ENCODE results near the gene KCNAB1. TPM values are rescaled to one million over a fixed set of nuclear protein-coding genes. Genes with fewer than 3 reads are reported as not detected.

KCNAB1 gene
- total RNA-seq, 2 experiments from 2014 or later = not detected

DNA sequence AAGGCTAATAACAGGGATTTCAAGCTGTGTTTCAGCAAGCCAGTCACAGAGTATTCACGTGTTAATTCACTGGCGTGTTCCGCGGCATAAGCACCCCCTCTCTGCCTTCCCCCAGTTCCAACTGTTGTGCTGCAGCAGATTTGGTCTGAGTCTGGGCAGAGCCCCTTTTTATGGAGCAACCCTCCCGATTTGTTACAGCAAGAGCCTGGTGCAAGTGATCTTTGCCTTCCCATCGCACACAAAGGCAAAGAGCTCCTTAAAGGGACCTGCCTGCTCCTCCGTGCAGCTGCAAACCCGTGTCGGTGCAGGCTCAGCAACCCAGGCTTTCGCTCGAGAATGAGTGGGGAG lies 170.5 kb downstream of the KCNAB1 start:
- Mint-ChIP-seq H3K27me3 (peaks cover 65% of the 10 kb centered on the region), H3K4me1 (peaks cover 5% of the 10 kb centered on the region), H3K9me3 (no peaks in the 10 kb centered on the region), H3K4me3 (no peak overlapping the region), H3K27ac (no peak overlapping the region), H3K36me3 (ENCODE audit: low read depth) (no peaks in the 10 kb centered on the region)
- POLR2A ChIA-PET = no interaction called here
- CTCF ChIA-PET = no interaction called here
- DNase-seq = no peak

DNA sequence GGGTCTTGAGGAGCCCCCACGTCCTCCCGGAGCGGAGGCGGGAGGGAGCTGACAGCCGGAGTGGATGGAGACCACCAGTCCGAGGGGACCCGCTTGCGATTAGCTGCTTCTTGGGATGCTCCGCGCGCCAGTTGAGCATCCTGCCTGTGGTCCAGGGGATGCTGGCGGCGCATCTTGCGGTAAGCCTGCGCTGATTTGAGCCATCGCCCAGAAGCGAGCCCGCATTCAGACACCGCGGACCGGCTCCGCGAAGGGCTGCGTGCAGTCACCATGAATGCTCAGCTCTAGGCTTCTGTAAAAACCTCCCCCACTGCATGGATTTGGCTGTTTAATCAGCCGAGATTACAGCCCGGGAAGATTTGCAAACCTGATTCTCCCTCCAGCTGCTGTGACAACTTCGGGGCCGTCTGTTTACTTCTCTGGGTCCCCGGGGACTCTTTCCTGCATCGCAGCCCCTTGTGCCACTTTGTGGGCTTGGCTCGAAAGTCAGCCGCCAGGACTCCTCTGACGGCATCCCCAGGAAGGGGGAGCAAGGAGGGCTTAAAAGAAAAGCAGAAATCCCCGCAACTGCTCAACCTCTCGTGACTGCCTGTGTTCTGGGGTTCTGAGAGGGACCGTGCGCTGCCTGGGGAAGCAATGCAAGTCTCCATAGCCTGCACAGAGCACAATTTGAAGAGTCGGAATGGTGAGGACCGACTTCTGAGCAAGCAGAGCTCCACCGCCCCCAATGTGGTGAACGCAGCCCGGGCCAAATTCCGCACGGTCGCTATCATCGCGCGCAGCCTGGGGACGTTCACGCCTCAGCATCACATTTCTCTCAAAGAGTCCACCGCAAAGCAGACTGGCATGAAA lies 171.1 kb downstream of the KCNAB1 start:
- no peaks in the 10 kb centered on the region for H3K9me3 Mint-ChIP-seq
- peaks cover 65% of the 10 kb centered on the region for H3K27me3 Mint-ChIP-seq
- no peak overlapping the region for H3K27ac Mint-ChIP-seq
- ChIA-PET POLR2A (no interaction called here), CTCF (no interaction called here)
- peak; percentile 10 for DNase-seq
- H3K4me3 Mint-ChIP-seq = no peak overlapping the region
- H3K36me3 Mint-ChIP-seq (ENCODE audit: low read depth) = no peaks in the 10 kb centered on the region
- peaks cover 5% of the 10 kb centered on the region for H3K4me1 Mint-ChIP-seq

- Mint-ChIP-seq H3K27me3 (peaks cover 68% of the 10 kb centered on the region), H3K27ac (no peak overlapping the region), H3K36me3 (ENCODE audit: low read depth) (no peaks in the 10 kb centered on the region), H3K4me3 (no peak overlapping the region), H3K9me3 (no peaks in the 10 kb centered on the region), H3K4me1 (peaks cover 5% of the 10 kb centered on the region)
- CTCF ChIA-PET = interaction anchor here (0.7 kb wide), 1 partner anchor 11 kb away, joined by 3 read pairs; no protein-coding TSS in a partner anchor
- DNase-seq = no peak
- POLR2A ChIA-PET = no interaction called here
Measured at GRCh38 chr3:156293566-156293965, 173.2 kb downstream of the KCNAB1 start.

GRCh38 chr3:156297582-156297981 lies 177.2 kb downstream of the KCNAB1 start:
- H3K27me3 Mint-ChIP-seq = peaks cover 43% of the 10 kb centered on the region
- ChIA-PET CTCF (no interaction called here), POLR2A (no interaction called here)
- H3K4me3 Mint-ChIP-seq = no peak overlapping the region
- no peaks in the 10 kb centered on the region for H3K9me3 Mint-ChIP-seq
- H3K4me1 Mint-ChIP-seq = no peaks in the 10 kb centered on the region
- no peak overlapping the region for H3K27ac Mint-ChIP-seq
- H3K36me3 Mint-ChIP-seq (ENCODE audit: low read depth) = no peaks in the 10 kb centered on the region
- no peak for DNase-seq

- Mint-ChIP-seq H3K4me3 (no peak overlapping the region), H3K36me3 (ENCODE audit: low read depth) (no peaks in the 10 kb centered on the region), H3K9me3 (no peaks in the 10 kb centered on the region), H3K27me3 (peaks cover 42% of the 10 kb centered on the region), H3K27ac (no peak overlapping the region), H3K4me1 (no peaks in the 10 kb centered on the region)
- CTCF ChIA-PET = no interaction called here
- POLR2A ChIA-PET = no interaction called here
- DNase-seq = no peak
Measured at GRCh38 chr3:156298014-156298413, 177.6 kb downstream of the KCNAB1 start.

DNA sequence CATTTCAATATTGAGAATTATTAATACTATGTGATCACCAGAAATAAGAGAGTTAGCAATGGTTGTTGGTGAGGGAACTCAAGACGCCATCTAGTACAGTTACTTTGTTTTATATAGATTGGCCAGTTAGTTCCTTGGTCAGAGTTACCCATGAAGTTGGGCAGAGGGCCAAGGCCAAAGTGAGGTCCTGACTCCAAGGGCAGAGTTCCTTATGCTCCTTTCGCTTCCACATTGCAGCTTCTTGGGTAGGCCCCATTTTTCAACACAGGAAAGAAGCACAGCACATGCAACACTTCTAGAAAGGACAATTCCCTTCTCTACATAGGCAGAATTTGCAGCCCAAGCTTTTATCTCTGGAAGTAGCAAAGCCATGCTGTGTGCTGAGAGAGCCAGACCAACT lies 178.6 kb downstream of the KCNAB1 start:
- H3K9me3 Mint-ChIP-seq = no peaks in the 10 kb centered on the region
- H3K4me3 Mint-ChIP-seq = no peak overlapping the region
- no peak for DNase-seq
- H3K27me3 Mint-ChIP-seq = peaks cover 33% of the 10 kb centered on the region
- H3K36me3 Mint-ChIP-seq (ENCODE audit: low read depth) = no peaks in the 10 kb centered on the region
- H3K4me1 Mint-ChIP-seq = no peaks in the 10 kb centered on the region
- ChIA-PET CTCF (no interaction called here), POLR2A (no interaction called here)
- H3K27ac Mint-ChIP-seq = no peak overlapping the region

DNA sequence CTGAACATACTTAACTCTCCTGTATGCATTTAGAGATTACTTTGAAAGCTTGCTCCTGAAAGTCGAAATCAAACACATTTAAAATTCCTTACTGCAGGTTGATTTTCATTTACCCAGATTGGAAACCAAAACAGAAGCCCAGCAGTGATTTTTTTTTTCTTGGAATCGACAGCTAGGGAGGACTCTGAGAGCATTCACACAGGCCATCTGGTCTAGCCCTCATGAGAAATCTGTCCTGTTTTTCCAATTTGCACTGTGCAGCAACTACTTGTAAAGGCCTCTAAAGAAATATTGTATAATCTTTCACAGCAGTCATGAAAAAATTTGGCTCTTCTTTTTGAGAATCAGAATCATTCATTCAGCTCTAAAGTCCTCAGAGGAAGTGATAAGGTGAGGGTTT lies 179.2 kb downstream of the KCNAB1 start:
- POLR2A ChIA-PET = no interaction called here
- Mint-ChIP-seq H3K27me3 (peaks cover 30% of the 10 kb centered on the region), H3K36me3 (ENCODE audit: low read depth) (no peaks in the 10 kb centered on the region), H3K4me3 (no peak overlapping the region), H3K27ac (no peak overlapping the region), H3K4me1 (no peaks in the 10 kb centered on the region), H3K9me3 (no peaks in the 10 kb centered on the region)
- CTCF ChIA-PET = no interaction called here
- no peak for DNase-seq

- Mint-ChIP-seq H3K9me3 (no peaks in the 10 kb centered on the region), H3K36me3 (ENCODE audit: low read depth) (no peaks in the 10 kb centered on the region), H3K4me3 (no peak overlapping the region), H3K27ac (no peak overlapping the region), H3K27me3 (peaks cover 26% of the 10 kb centered on the region), H3K4me1 (no peaks in the 10 kb centered on the region)
- ChIA-PET POLR2A (interaction anchor here (0.6 kb wide), 2 partner anchors 28 to 568 kb away, joined by 3 read pairs; no protein-coding TSS in a partner anchor), CTCF (no interaction called here)
- no peak for DNase-seq
Measured at GRCh38 chr3:156300371-156300770, 180.0 kb downstream of the KCNAB1 start.

DNA sequence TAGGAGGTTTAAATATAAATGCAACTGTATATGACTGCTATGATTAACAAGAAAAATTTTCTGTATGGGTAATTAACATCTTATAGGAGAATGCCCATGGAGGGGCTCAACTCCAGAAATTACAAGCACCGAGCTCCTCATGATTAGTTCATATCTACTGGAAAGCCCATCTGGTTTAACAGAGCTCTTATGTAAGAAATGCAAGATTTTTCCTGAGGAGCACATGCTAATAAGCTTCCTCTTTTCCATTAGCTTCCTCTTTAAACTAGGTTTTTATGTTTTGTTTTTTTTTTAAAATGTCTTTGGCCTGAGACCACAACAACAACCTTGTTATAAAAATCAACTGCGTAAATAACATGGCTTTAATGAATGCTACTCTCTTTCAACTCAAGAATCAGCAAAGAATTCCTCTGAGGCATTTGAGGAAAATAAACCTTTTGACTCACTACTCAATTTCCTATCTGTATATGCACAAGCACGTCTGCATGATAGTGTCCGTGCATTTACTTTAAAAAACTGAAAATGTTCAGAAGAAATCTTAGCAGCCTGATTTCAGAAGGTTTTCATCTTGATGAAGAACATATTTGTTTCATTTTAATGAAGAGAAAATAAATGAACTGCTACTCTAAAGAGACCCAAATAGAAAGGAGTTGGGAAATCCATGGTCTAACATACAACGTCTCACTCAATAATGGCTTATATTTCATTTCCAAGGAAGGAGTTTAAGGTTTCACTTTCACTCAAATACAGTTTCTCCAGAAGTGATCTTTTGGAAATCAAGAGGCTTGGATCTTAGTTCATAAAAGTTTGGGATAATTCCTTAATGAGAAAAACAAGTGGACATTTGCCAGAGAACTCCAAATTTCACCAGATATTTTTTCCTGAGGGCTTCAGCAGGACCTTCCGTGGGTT lies 180.8 kb downstream of the KCNAB1 start:
- Mint-ChIP-seq H3K4me3 (no peak overlapping the region), H3K27ac (no peak overlapping the region), H3K9me3 (no peaks in the 10 kb centered on the region), H3K27me3 (peaks cover 25% of the 10 kb centered on the region), H3K36me3 (ENCODE audit: low read depth) (no peaks in the 10 kb centered on the region), H3K4me1 (no peaks in the 10 kb centered on the region)
- ChIA-PET POLR2A (interaction anchor here (0.6 kb wide), 1 partner anchor 27 kb away, joined by 3 read pairs; no protein-coding TSS in a partner anchor), CTCF (no interaction called here)
- DNase-seq = no peak

DNA sequence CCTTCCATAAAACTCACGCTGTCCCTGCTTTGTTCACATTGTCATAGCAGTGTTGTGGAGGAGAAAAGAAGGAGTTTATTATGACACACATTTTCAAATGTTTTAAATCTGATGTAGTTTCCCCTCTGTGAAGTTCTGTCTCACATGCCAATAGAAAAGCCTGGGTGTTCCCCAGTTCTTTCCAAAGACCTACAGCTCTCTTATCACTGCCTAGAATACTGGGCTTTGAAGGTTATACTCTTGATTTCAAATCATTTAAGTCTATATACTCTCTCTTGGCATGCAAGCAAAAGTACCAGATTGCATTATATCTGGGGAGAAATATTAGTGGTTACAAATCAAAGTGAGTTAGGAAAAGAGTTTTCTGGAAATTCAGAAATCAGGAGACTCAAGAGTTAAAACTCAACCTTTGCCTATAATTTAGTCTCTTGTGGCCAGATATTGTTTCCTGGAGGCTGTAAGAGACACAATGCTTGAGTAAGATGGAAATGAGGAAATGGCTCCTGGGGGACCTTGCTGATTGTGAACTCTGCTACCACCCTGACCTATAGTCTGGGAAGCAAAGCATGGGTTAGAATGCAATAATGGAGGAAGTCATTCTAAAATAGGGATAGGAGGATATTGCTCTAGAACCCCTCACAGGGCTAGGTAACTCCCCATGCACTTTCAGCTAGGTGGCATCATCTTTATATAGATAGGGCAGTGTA lies 182.8 kb downstream of the KCNAB1 start:
- no peak for DNase-seq
- no peaks in the 10 kb centered on the region for H3K4me1 Mint-ChIP-seq
- CTCF ChIA-PET = no interaction called here
- H3K4me3 Mint-ChIP-seq = no peak overlapping the region
- POLR2A ChIA-PET = interaction anchor here (0.7 kb wide), 1 partner anchor 736 kb away, joined by 3 read pairs; no protein-coding TSS in a partner anchor
- no peaks in the 10 kb centered on the region for H3K36me3 Mint-ChIP-seq (ENCODE audit: low read depth)
- H3K9me3 Mint-ChIP-seq = no peaks in the 10 kb centered on the region
- peaks cover 14% of the 10 kb centered on the region for H3K27me3 Mint-ChIP-seq
- H3K27ac Mint-ChIP-seq = no peak overlapping the region

DNA sequence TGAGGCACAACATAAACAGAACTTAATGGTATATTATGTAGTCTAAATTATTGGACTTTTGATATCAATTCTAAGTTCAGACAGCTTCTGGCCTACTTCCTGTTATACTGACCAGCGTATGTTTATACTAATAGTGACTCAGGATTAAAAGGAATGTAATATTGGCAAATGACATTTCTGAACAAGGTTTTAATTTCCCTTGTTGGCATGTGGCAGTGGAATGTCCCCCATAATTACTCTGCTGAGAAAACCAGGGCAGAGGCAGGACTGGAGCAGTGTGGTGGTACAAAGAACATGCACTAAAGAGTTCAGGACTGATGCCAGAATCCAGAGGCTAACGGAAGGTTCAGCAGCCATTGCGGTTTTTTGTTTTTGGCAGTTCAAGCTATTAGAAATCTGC lies 184.0 kb downstream of the KCNAB1 start:
- ChIA-PET POLR2A (no interaction called here), CTCF (interaction anchor here (1.2 kb wide), 1 partner anchor 11 kb away, joined by 3 read pairs; no protein-coding TSS in a partner anchor)
- H3K4me3 Mint-ChIP-seq = no peak overlapping the region
- no peaks in the 10 kb centered on the region for H3K9me3 Mint-ChIP-seq
- no peak overlapping the region for H3K27ac Mint-ChIP-seq
- no peaks in the 10 kb centered on the region for H3K36me3 Mint-ChIP-seq (ENCODE audit: low read depth)
- peaks cover 10% of the 10 kb centered on the region for H3K27me3 Mint-ChIP-seq
- no peak for DNase-seq
- H3K4me1 Mint-ChIP-seq = no peaks in the 10 kb centered on the region

DNA sequence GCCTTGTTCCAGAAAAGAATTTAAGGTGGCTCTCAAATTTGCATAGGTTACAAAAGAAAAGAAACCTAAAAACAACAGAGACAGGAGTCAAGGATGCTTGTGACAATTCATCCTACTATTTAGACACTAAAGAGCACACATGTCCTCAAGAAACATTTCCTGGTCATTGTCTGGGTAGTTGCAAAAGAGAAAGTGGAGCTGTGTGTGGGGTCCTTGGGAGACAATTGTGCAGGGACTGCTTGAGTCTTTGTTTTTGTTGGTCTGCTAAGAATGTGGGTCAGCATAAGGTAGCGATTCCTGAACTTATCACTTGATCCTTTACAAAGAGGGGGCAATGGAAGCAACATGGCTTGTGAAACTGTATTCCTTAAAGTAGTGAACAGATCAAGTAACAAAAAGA lies 185.3 kb downstream of the KCNAB1 start:
- Mint-ChIP-seq H3K27ac (no peak overlapping the region), H3K27me3 (peaks cover 10% of the 10 kb centered on the region), H3K36me3 (ENCODE audit: low read depth) (no peaks in the 10 kb centered on the region), H3K4me3 (no peak overlapping the region), H3K9me3 (no peaks in the 10 kb centered on the region), H3K4me1 (no peaks in the 10 kb centered on the region)
- POLR2A ChIA-PET = no interaction called here
- CTCF ChIA-PET = no interaction called here
- no peak for DNase-seq

DNA sequence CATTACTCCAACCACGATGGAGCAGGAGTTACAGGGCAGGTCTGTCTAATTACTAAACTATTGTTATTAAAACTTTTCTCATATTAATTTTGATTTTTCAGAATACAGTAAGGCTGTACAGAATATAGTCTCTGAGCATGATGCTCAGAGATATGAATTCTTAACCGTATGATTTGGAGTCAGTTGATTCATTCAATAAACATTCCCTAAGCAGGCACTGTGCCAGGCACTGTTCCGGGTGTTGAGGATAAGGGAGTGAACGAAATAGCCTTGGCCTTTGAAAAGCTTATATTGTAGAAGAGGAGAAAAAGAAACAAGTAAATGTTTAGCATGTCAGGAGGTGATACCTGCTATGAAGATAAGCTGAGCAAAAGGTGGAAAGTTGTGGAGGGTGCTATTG lies 187.3 kb downstream of the KCNAB1 start:
- no peaks in the 10 kb centered on the region for H3K9me3 Mint-ChIP-seq
- no peaks in the 10 kb centered on the region for H3K36me3 Mint-ChIP-seq (ENCODE audit: low read depth)
- H3K4me3 Mint-ChIP-seq = no peak overlapping the region
- no peak for DNase-seq
- H3K27me3 Mint-ChIP-seq = peaks cover 6% of the 10 kb centered on the region
- ChIA-PET CTCF (no interaction called here), POLR2A (no interaction called here)
- no peak overlapping the region for H3K27ac Mint-ChIP-seq
- no peaks in the 10 kb centered on the region for H3K4me1 Mint-ChIP-seq

All from activated CD4-positive, alpha-beta T cell treated with anti-CD3 and anti-CD28 coated beads, Interleukin-2, amount 10 ng/mL, durations not matched to agents 7 days and 5 days (primary cell).